ENCODE data around the gene EFR3B. TPM values are rescaled to one million over a fixed set of nuclear protein-coding genes. Genes with fewer than 3 reads are reported as not detected.
A peak's percentile ranks its signal among the peaks of the same experiment; 100 is the strongest.

EFR3B gene
- total RNA-seq, 1 donor from 2014 or later, result 4.3 TPM

DNA sequence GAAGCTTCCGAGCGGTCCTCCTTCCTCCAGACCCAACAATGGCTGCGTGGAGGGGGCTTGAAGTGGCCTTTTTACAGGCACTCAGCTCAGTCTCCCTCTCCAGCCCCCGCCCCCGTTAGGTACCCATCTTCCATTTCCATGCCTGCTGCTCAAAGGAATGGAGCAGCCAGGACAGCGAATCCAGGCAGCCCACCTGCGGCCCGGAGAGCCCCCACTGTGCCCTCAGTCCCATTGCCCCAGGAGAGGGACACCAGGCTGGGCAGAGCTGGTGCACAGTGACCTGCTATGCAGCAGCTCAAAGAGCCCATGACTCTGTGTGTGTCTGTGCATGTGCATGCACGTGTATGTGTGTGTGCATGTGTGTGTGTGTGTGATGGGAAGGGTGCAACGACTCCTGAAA is 137.1 kb downstream of the EFR3B start:
- no peak for DNase-seq (ENCODE audit: low spot score)

DNA sequence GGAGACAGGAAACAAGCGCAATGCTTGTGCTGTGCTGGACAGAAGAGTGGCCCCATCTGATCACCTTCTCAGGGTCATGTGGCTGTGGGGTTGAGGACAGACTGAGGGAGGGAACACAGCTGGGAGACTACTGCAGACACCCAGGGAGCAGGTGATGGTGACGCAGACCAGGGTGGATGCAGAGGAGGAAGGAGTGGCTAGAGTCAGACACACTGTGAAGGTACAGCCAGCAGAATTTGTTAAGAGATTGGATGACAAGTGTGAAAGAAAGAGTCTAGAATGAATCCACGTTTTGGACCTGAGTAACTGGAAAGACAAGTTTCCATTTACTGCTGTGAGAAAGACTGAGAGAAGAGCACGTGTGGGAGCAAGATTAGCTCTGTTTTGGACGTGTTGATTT is 142.4 kb downstream of the EFR3B start:
- peak; percentile 71 for DNase-seq (ENCODE audit: low spot score)

DNA sequence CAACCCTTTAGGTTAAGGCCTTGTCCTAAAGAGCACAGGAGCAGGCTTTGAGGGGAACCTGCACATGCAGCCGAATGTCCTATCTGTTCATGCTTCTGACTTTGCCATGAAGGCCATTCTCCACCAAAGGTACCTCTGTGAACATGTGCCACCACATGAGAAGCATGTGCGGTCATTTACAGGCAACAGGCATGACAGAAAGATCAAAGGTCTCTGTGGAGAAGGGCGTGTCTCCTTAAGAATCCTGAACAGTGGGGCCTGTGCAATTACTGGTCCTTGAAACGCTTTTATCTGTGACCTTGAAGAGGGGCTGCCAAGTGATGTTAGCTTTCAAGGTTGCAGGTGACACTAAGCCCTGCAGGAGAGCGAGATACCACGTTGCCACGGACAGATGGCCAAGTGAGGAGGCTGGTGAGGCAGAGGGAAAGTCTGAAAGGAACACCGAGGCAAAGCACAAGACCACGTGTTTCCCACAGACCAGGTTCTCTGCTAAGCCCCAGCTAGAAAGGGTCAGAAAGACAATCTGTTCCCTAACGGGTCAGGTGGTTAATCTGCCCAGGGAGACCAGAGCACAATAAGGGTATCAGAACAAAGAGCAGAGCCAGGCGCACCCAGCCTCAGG is 146.0 kb downstream of the EFR3B start:
- DNase-seq (ENCODE audit: low spot score), result no peak

DNA sequence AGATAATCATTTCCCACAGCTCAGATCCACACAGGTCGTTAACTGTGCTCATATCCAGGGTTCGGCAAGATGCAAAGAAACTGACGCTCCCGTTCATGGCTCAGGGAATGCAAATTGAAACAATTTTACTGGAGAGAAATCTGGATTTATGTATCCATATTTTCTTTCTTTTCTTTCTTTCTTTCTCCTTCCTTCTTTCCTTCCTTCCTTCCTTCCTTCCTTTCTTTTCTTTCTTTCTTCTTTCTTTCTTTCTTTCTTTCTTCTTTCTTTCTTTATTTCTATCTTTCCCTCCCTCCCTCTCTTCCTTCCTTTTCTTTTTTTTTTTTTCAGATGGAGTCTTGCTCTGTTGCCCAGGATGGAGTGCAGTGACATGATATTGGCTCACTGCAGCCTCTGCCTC is 146.5 kb downstream of the EFR3B start:
- no peak for DNase-seq (ENCODE audit: low spot score)

DNA sequence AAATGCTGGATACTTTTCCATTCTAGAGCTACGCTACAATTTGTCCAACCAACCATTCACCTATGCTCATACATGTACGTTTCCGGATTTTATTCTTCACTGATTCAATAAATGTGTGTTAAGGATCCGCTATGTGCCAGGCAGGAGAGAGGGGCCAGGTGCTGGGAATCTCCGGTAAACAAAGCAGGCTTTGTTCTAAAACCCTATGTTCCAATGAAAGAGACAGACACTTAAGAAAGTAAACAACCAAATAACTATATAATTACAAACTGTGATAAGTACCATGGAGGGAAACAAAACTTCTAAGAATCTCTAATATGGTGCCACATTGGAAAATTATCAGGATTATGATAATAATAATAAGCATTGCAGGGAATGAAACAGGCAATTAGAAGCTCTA is 148.7 kb downstream of the EFR3B start:
- no peak for DNase-seq (ENCODE audit: low spot score)

DNA sequence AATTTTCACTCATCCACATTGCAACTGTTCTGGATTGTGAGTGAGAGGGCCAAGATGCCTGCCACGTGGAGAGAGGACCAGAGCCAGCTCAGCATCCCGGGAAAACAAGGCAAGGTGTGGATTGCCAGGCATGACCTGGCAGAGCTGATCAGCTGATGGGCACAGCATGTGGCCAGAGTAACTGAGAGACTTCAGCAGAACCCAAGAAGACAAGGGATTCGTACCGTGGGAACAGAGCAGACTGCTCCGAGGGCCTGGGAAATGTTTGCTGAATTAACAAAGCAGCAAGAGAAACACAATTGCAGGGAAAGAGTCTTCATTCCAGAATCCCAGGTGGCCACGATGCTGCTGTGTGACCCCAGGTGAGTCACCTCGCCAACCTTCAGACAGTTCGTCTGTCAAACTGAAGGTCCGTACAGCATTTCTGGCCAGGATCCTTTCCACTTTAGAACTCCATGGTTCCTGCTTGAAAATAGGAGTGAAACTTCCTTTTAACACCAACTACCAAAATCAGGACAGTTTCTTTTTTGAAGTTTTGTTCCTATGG is 152.8 kb downstream of the EFR3B start:
- DNase-seq (ENCODE audit: low spot score), result no peak

DNA sequence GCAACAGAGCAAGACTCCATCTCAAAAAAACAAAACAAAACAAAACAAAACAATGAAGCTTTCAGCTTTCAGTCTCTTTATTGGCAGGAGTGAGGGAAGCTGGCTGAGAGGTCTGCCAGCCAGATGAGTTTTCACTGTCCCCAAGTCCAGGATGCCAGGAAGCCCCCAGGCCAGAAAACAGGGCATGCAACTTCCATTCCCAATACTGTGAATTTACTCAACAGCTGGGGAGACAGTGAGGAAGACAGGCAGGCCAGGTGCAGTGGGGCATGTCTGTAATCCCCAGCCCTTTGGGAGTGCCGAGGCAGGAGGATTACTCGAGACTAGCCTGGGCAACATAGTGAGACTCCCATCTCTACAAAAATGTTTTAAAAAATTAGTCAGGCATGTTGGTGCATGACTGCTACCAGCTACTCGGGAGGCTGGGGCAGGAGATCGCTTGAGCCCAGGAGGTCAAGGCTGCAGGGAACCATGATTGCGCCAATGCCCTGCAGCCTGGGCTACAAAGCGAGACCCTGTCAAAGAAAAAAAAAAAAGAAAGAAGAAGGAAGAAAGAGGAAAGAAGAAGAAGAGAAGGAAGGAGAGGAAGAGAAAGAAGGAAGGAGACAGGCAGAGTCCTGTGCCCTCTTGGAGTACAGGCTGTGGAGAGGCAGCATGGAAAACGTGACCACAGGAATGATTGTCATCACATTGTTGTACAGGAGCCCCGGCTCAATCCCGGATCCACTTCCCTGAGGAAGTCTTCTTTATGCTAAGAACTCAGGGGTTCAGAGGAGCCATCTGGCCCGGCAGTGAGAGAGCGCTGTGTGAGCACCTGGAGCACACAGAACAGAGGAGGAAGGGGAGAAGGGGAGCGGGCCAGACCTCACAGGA is 155.7 kb downstream of the EFR3B start:
- no peak for DNase-seq (ENCODE audit: low spot score)

DNA sequence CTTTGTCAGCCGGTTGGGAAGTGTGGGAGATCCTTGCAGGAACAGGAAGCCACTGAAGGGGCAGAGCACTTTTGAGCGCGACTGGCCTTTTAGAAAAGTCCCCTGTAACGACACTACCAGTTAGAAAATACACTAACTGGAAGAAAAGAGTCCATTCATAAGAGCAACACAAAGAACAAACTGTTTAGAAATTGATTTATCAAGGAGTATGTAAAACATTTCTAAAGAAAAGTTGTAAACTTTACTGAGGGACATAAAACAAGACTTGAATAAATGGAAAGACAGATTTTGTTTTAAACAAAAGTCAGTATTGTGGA is 156.3 kb downstream of the EFR3B start:
- DNase-seq (ENCODE audit: low spot score), result no peak

DNA sequence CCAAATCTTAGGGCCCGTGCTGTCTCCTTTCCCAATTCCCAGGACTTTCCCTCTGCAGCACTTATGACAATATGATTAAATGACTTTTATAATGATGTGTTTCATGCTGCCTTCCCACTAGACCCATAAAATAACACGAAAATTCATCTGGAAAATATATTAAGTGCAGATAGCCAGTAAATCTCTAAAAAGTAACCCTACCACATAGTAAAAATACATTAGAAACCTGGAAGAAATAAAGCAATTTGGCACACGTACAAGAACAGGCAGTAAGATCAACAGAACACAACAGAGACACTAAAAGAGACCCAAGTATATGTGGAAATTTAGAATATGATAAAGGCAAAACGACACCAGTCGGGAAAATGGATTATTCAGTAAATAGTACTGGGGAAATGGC is 156.7 kb downstream of the EFR3B start:
- DNase-seq (ENCODE audit: low spot score), result no peak

DNA sequence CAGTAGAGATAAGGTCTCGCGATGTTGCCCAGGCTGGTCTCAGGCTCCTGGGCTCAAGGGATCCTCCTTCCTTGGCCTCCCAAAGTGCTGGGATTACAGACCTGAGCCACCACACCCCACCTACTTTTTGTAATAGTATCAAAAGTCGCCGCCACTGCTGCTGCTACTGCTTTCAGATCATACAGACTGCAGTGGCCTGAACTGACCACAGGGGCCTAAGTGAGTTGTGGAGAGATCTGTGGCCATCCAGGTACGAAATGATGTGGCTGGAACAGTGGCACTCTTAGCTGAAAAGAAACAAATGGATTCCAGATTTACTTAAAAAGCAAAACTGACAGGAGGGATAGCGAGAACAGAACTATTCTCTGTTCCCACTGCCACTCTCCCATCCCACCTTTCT is 159.4 kb downstream of the EFR3B start:
- no peak for DNase-seq (ENCODE audit: low spot score)

DNA sequence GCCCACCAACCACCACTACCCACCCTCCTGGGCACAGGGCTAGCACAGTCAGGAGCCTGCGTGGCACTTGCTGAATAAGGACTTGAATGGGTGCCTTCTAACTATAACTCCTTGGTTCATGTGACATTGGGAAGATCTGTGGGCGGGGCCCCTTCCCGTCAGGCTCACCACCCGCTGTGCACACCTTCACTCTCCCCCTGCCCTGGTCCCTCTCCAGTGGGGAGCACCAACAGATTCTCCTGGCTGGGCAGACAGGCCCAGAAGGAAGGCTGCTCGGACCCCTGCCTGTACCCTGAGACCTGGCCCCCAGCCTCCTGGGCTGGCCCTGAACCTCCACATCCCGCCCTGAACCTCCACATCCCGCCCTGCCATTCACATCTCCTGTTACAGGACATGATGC is 159.9 kb downstream of the EFR3B start:
- DNase-seq (ENCODE audit: low spot score), result no peak

DNA sequence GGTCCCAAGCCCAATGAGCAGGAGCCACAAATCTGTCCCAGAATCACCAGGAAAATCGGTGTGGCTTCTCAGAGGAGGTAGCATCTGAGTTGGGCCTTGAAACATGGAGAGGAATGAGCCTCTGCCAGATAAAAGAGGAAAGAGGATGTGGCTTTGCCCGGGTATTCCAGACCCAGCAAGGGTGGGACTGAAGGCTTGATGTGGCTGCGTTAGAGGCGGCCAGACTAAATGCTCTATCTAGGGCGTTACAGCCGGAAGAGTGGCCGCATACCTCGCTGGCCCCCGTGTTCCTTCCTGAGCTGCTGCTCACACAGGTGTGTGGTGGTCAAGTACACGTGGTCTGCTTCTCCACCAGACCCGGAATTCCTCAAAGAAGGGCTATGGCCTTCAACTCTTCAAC is 160.4 kb downstream of the EFR3B start:
- DNase-seq (ENCODE audit: low spot score), result no peak

DNA sequence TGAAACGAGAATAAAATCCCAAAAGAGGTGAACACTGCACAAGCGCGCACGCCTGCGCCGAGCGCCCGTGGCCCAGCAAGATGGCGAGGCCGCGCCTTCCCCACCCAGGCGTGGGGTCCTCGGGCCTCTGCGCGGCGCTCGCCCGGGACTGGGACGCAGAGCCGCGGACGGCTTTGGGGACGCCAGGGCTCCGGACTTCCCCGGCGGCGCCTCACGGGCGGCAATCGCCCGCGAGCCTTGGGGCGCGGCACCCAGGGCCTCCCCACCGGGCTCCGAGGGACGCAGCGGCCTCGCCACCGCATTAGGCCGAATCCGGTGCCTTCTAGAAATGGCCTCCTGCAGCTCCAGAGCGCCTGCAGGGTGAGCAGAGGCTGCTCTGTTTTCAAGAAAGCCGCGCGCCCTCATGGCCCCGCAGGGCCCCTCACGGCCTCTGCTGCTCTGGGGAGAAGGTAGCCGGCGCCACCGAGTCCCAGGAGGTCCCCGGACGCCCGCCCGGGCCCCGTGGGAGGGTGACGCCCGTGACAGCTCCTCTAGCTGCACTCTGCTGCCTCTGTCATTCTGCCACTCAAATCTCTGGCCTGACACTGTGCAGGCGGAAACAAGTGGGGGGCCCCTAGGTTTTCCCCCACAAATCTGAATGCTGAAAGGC is 162.4 kb downstream of the EFR3B start:
- DNase-seq (ENCODE audit: low spot score), result peak; percentile 54

DNA sequence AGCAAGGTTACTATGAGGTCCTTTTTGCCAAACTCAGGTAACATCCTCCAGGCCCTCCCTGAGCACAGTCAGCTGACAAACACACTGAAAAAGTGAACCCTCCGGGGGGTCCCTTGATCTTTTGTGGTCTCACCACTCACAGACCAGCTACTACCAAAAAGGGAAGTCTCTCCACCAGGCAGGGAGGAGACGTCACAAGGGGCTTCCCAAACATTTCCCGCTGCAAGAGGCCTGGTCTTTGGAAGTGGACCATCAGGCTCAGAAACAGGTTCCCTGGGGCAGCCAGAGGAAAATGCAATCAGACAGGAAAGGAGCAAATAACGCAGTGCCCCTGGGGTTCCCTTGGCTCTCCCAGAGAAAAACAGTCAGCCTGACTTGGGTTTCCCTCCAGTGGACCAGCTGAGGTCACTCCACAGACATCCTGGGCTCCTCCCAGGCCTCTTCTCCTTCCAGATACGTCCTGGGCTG is 165.2 kb downstream of the EFR3B start:
- DNase-seq (ENCODE audit: low spot score), result no peak

Other genes starting within 250 kb of the EFR3B start
- gene PTRHD1, start 248.7 kb upstream of the EFR3B start, total RNA-seq (ENCODE audit: insufficient read depth, low replicate concordance), result 27.4 TPM
- gene CENPO, start 248.7 kb upstream of the EFR3B start, total RNA-seq (ENCODE audit: insufficient read depth, low replicate concordance), result 3.1 TPM
- gene ADCY3, start 121.8 kb upstream of the EFR3B start, total RNA-seq (ENCODE audit: insufficient read depth, low replicate concordance), result 35.6 TPM
- 5.3 TPM for gene DNAJC27, start 70.1 kb upstream of the EFR3B start, total RNA-seq (ENCODE audit: insufficient read depth, low replicate concordance)
- 0.72 TPM for gene POMC, start 126.5 kb downstream of the EFR3B start, total RNA-seq (ENCODE audit: insufficient read depth, low replicate concordance)

All from umbilical cord (tissue), 2 donors.